GM19324 (cell line): ENCODE results near the gene LRIG1.

Experiments used
- ATAC-seq: cut with Tn5 transposase; IDR thresholded peaks from one replicate; pipeline ENCODE4 v1.9.1; 2021; ENCODE audit warnings: mild to moderate bottlenecking, moderate library complexity; ENCODE audit not compliant: unreplicated experiment, low FRiP score

LRIG1 gene

DNA sequence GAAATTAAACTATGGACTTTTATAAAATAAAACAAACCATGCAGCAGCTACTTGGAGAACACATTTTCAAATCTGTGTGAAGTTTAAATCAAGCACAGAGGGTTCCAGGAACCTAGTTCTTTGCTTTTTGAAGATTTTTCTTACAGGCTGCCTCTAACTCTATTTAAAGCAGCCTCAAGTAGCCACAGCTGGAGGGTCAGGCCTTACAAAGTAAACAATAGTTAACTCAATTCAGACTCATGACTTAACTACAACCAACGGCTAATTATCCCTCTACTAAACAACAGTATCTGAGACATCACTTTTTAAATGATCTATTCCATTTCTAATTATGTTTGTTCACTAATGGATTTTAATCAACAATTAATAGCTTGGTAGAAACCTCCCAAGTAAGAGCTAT, 9.8 kb downstream of the LRIG1 start:
- no peak for ATAC-seq

DNA sequence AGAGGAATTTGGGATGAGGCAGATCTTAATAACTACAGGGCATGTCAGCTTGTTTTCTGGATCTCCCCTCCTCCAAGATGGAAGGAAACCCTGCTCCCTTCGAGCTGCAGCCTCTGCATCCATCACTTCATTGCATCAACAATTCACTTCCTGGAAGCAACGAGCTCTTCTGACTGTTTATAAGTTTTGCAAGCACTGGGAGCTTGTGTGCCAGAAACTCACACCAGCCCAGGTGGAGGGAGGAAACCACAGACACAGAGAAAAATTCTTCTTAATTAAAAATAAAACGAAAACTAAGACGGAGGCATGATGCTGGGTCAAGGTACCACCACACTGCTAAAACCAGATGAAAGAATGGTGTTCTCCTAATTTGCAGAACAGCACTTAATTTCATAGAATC, 10.6 kb downstream of the LRIG1 start:
- ATAC-seq, result no peak

- no peak for ATAC-seq
Observed at GRCh38 chr3:66489581-66489980, 11.2 kb downstream of the LRIG1 start.

- no peak for ATAC-seq
Observed at GRCh38 chr3:66489115-66489514, 11.7 kb downstream of the LRIG1 start.

DNA sequence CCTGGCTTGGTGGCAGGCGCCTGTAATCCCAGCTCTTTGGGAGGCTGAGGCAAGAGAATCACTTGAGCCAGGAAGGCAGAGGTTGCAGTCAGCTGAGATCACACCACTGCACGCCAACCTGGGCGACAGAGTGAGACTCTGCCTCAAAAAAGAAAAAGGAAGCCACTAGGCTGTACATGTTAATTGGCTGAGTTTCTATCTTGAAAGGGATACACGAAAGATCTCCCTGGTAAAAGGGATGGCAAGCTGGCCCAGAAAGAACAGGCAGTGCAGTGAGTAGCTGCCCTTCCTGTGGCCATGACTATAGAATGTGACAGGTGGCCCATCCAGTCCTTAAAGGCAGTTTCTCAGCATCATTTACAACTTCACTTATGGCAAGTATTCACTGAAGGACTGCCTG, 12.3 kb downstream of the LRIG1 start:
- no peak for ATAC-seq

GRCh38 chr3:66487465-66487864, 13.4 kb downstream of the LRIG1 start:
- ATAC-seq, result no peak

DNA sequence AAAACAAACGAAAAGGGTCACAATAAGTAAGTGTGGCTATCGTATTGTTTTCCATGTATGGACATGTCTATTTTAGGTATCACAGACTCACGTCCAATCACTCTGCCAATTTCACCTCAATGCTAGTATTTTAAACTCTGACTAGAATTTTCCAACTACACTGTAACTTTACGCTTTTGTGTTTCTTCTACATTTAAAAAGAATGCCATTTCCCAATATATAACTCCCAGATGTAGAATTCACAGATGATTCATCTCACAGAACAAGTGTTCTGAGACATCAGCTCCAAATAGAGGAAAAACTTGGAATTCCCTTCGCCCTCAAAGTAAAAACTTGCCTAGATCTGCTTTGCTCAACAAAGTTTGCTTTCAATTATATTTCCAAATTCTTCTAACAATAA, 14.2 kb downstream of the LRIG1 start:
- no peak for ATAC-seq

- no peak for ATAC-seq
Observed at GRCh38 chr3:66486202-66486601, 14.6 kb downstream of the LRIG1 start.

- ATAC-seq, result no peak
Observed at GRCh38 chr3:66485291-66485968, 15.4 kb downstream of the LRIG1 start.

DNA sequence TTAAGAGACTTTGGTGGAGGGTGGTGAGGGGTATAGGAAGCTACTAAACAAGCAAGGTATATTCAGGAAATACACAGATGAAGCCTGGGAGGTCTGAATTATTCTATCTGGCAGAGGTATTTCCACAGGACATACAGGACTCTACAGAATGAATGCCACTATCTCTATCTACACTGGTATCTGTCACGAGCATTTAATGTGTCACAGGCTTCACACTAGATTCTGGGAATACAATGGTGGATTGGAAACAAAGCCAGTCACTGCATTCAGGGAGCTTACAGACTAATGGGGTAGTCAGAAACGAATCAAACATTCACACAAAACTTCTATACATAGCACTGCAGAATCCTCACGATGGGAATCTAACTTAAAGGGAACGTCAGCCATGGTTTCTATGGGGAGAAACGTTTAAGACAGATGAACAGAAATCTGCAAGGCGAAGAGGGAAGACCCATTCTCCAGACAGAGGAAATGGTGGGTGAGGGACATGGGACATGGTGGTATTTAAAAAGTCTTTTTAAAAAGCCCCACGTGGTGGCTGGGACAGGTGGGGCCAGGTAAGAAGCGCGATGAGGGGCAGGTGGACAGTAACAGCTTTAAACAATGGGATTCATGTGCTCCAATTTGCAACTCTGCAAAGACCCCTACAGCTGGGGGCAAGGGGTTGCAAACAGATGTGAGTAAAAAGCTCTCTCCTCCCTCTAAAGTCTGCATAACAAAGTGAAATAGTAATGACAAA, 16.5 kb downstream of the LRIG1 start:
- ATAC-seq, result no peak

DNA sequence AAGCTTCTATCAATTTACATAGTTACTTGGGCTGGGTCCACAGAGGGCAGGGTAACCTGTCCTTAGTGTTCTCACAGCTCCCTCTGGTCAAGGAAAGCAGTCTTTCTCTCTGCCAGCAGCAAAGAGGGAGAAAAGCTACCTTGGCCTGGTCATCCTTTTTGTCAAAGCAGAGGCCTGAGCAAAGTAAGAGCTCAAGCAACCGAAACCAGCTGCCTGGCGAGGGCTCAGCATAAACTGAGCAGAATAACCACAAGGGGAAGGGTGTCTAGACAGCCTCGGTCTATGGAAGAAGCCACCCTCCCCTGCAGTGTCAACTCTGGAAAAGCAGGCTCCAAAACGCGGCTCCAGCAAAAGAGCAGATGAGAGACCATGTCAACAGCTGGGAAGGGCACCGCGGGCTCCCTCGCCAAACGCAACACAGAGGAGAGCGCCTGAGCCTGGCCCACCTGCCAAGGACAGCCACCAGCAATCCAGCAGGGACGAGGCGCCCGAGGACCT, 17.4 kb downstream of the LRIG1 start:
- no peak for ATAC-seq

GRCh38 chr3:66483006-66483405, 17.8 kb downstream of the LRIG1 start:
- no peak for ATAC-seq

DNA sequence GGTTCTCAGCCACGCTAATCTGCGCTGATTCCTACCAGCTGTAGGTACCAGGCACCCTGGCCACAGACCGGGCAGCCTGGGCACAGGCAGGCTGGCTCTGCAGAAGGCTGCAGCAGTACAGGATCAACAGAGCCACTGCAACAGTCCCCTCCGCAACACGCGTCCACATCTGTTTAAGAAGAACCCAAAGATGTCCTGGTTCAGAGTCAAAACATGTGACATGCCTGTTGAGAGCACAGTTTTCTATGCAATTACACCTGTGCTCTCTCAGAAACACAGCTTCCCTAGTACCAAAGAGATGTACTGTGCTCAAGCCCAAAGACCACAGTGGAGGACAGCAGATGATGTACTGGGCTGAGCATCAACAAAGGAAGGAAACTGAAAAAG, 18.8 kb downstream of the LRIG1 start:
- no peak for ATAC-seq

DNA sequence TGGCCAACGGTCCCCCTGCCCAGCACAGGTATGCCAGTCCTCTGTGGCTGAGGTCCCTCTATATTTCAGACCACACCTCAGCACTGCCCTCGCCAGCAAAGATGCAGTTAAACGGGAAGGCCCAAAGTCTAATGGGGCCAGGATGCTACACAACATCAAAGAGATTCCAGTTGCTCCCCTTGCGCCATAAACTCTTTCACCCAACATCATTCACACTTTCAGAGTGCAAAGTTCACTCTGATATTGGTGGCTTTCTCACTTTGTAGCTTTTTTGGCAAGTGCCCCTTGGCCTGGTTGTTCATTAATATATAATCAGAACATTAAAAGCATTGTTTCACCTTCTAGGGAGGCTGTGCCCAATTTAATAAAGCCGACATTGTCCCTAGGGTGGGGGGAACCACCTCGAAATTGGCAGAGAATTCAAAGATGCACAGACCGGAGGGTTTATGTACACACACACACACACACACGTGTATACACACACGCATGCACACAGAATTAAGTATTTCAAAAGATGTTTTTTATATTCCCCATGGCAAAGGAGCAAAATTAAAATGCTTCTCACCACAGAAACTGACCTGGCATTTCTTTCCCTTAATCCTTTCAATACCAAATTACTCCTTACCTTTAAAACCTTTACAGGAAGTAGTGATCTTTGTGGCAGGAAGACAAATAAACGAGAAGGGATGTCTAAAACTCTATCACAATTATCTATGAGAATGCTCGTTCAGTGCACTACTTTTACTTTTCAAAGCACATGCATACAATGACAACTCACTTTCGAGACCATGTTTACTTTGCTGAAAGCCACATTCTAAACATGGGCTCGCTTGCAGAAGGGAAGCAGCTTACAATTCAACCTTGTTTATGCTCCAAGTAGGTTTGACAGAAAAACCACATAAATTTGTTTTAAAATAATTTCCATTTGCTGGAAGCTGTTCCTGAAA, 19.5 kb downstream of the LRIG1 start:
- no peak for ATAC-seq

DNA sequence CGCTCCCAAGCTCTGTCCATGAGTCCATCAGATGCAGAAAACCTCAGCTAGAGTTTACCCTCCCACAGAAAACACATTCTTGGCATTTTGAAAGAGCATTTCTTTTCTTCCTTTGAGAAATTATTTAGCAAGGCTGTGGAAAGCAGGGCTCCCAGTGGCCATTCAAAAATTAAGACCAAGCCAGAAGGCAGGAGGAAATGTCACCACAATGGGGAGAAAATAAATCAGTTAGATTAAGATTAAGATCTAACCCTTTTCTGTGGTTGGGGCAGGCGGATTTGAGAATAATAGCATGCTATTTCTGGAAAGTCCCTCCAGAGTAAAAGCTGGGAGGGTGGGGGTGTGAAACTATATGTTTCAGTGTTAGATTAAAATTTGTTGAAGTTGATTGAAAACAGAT, 20.2 kb downstream of the LRIG1 start:
- no peak for ATAC-seq

GRCh38 chr3:66479532-66479947, 21.3 kb downstream of the LRIG1 start:
- ATAC-seq, result no peak

DNA sequence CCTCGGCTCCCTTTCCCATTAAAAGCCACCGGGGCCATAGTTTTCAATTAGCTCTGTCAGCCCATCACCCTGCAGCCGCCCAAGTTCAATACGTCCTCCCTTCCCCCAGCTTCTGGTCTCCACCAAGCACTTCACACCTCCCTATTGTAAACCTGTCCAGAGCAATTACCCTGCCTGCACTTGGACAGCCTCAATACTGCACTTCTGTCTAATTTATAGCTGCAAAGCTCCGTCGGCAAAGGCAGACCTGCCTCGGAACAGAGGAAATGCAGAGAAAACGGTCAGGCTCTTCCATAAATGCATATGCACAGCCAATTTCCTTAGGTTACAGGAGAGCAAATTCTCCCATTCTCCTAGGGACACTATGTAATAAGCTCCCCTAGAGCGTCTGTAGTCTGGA, 21.9 kb downstream of the LRIG1 start:
- ATAC-seq, result no peak

DNA sequence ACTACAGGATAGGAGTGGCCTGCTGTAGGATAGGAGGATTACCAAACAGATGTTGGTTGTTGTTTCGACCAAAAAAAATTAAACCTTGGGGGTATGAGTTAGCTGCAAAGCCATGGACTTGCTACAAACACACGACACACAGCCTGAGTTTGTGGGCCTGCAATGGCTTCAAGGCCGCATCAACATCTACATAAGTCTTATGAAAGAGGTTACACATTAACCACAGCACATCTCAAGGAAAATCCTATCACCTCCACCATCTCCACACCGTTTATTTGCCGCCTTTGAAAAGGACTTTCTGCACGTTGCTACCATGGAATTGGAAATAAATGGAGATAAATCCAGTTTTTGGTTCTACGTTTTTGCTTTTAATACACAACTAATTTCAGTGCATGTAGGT, 23.0 kb downstream of the LRIG1 start:
- no peak for ATAC-seq

GRCh38 chr3:66476852-66477381, 23.9 kb downstream of the LRIG1 start:
- ATAC-seq, result no peak

GRCh38 chr3:66475386-66476020, 25.3 kb downstream of the LRIG1 start:
- no peak for ATAC-seq
